B cell (primary cell): Measurements from ENCODE around the gene GDA.

Source experiments
- EZH2 ChIP-seq: IDR thresholded peaks from 2 replicates; pipeline ENCODE4 v1.6.1; 2012; ENCODE audit warnings: borderline replicate concordance, low read depth, mild to moderate bottlenecking, moderate library complexity, low read length; ENCODE audit not compliant: insufficient read depth, poor library complexity, severe bottlenecking
- TF ChIP-seq, protein P1 (sequence below): fragments of 200-600 bp; IDR thresholded peaks from one replicate; pipeline ENCODE4 v1.8.0; 2022; ENCODE audit warnings: antibody characterized with exemption, mild to moderate bottlenecking

GRCh38 chr9:72139226-72139625 lies 10.0 kb upstream of the GDA start:
- no peak for TF ChIP-seq EZH2
- TF ChIP-seq, protein P1, sequence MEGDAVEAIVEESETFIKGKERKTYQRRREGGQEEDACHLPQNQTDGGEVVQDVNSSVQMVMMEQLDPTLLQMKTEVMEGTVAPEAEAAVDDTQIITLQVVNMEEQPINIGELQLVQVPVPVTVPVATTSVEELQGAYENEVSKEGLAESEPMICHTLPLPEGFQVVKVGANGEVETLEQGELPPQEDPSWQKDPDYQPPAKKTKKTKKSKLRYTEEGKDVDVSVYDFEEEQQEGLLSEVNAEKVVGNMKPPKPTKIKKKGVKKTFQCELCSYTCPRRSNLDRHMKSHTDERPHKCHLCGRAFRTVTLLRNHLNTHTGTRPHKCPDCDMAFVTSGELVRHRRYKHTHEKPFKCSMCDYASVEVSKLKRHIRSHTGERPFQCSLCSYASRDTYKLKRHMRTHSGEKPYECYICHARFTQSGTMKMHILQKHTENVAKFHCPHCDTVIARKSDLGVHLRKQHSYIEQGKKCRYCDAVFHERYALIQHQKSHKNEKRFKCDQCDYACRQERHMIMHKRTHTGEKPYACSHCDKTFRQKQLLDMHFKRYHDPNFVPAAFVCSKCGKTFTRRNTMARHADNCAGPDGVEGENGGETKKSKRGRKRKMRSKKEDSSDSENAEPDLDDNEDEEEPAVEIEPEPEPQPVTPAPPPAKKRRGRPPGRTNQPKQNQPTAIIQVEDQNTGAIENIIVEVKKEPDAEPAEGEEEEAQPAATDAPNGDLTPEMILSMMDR = no peak
